HG03469 (cell line): ENCODE results near the gene SNW1.

Experiments used
- ATAC-seq: cut with Tn5 transposase; IDR thresholded peaks from one replicate; pipeline ENCODE4 v1.9.1; 2021; ENCODE audit warnings: mild to moderate bottlenecking, moderate library complexity, moderate number of reproducible peaks; ENCODE audit not compliant: unreplicated experiment

SNW1 gene

GRCh38 chr14:77674931-77675330, 86.0 kb downstream of the SNW1 start:
- ATAC-seq, result no peak

- no peak for ATAC-seq
These were observed 87.8 kb downstream of the SNW1 start for GRCh38 chr14:77673193-77673592.
